ENCODE results near the gene SLC6A3. TPM values are rescaled to one million over a fixed set of nuclear protein-coding genes. Genes with fewer than 3 reads are reported as not detected.

Gene SLC6A3
- total RNA-seq, 2 donors from 2014 or later = 0.18 TPM; not detected in 1

GRCh38 chr5:1430121-1430795 lies 15.0 kb downstream of the SLC6A3 start:
- Mint-ChIP-seq H3K4me3 (no peak overlapping the region), H3K27me3 (ENCODE audit: insufficient read depth) (peaks cover 5% of the 10 kb centered on the region), H3K27ac (no peak overlapping the region), H3K36me3 (ENCODE audit: low read depth) (no peaks in the 10 kb centered on the region), H3K9me3 (peaks cover 42% of the 10 kb centered on the region), H3K4me1 (no peaks in the 10 kb centered on the region)
- 88 to 92% methylated on average over 26 of the region's 26 CpGs for WGBS, 2 experiments (ENCODE audit: insufficient coverage in 1 of 2, insufficient read length in 1 of 2)
- H3K4me1 ChIP-seq (ENCODE audit: control insufficient read depth, insufficient read depth, low read length) = no peaks in the 10 kb centered on the region
- H3K4me3 ChIP-seq (ENCODE audit: low read length) = no peak overlapping the region
- H3K36me3 ChIP-seq (ENCODE audit: control insufficient read depth, insufficient read depth, low read length) = no peaks in the 10 kb centered on the region
- no peak overlapping the region for H3K9ac ChIP-seq (ENCODE audit: extremely low read depth, low read length, poor library complexity, severe bottlenecking)
- H3K9me3 ChIP-seq (ENCODE audit: control insufficient read depth, low read length) = peaks cover 17% of the 10 kb centered on the region
- DNase-seq = peak; percentile 26
- no peaks in the 10 kb centered on the region for H3K27me3 ChIP-seq (ENCODE audit: control insufficient read depth, insufficient read depth, low read length, poor library complexity, severe bottlenecking)
- no peak overlapping the region for H3K27ac ChIP-seq (ENCODE audit: low read depth, low read length)
- TF ChIP-seq CTCF (conservative IDR thresholded peaks at IDR 0.05) = no peak

- Mint-ChIP-seq H3K27me3 (ENCODE audit: insufficient read depth) (peaks cover 5% of the 10 kb centered on the region), H3K9me3 (peaks cover 42% of the 10 kb centered on the region), H3K4me3 (no peak overlapping the region), H3K27ac (no peak overlapping the region), H3K36me3 (ENCODE audit: low read depth) (no peaks in the 10 kb centered on the region), H3K4me1 (no peaks in the 10 kb centered on the region)
- DNase-seq = peak; percentile 27
- Histone ChIP-seq H3K9me3 (ENCODE audit: control insufficient read depth, low read length) (peaks cover 17% of the 10 kb centered on the region), H3K4me1 (ENCODE audit: control insufficient read depth, insufficient read depth, low read length) (no peaks in the 10 kb centered on the region), H3K27ac (ENCODE audit: low read depth, low read length) (no peak overlapping the region), H3K27me3 (ENCODE audit: control insufficient read depth, insufficient read depth, low read length, poor library complexity, severe bottlenecking) (no peaks in the 10 kb centered on the region), H3K9ac (ENCODE audit: extremely low read depth, low read length, poor library complexity, severe bottlenecking) (no peak overlapping the region), H3K36me3 (ENCODE audit: control insufficient read depth, insufficient read depth, low read length) (no peaks in the 10 kb centered on the region), H3K4me3 (ENCODE audit: low read length) (no peak overlapping the region)
- no peak for TF ChIP-seq CTCF (conservative IDR thresholded peaks at IDR 0.05)
- 90 to 94% methylated on average over 2 to 5 of the region's 5 CpGs for WGBS, 2 experiments (ENCODE audit: insufficient coverage in 1 of 2, insufficient read length in 1 of 2)
Measured at GRCh38 chr5:1429496-1429895, 15.7 kb downstream of the SLC6A3 start.

- peaks cover 42% of the 10 kb centered on the region for H3K9me3 Mint-ChIP-seq
- Histone ChIP-seq H3K27me3 (ENCODE audit: control insufficient read depth, insufficient read depth, low read length, poor library complexity, severe bottlenecking) (no peaks in the 10 kb centered on the region), H3K27ac (ENCODE audit: low read depth, low read length) (no peak overlapping the region), H3K4me3 (ENCODE audit: low read length) (no peak overlapping the region), H3K4me1 (ENCODE audit: control insufficient read depth, insufficient read depth, low read length) (no peaks in the 10 kb centered on the region), H3K9ac (ENCODE audit: extremely low read depth, low read length, poor library complexity, severe bottlenecking) (no peak overlapping the region), H3K36me3 (ENCODE audit: control insufficient read depth, insufficient read depth, low read length) (no peaks in the 10 kb centered on the region), H3K9me3 (ENCODE audit: control insufficient read depth, low read length) (peaks cover 17% of the 10 kb centered on the region)
- H3K4me1 Mint-ChIP-seq = no peaks in the 10 kb centered on the region
- H3K4me3 Mint-ChIP-seq = no peak overlapping the region
- WGBS, 2 experiments (ENCODE audit: insufficient coverage in 1 of 2, insufficient read length in 1 of 2) = 85 to 87% methylated on average over 6 to 7 of the region's 7 CpGs
- H3K36me3 Mint-ChIP-seq (ENCODE audit: low read depth) = no peaks in the 10 kb centered on the region
- H3K27me3 Mint-ChIP-seq (ENCODE audit: insufficient read depth) = peaks cover 5% of the 10 kb centered on the region
- TF ChIP-seq CTCF (conservative IDR thresholded peaks at IDR 0.05) = no peak
- H3K27ac Mint-ChIP-seq = no peak overlapping the region
- DNase-seq = no peak
Measured at GRCh38 chr5:1429066-1429465, 16.2 kb downstream of the SLC6A3 start.
